Renal cortex interstitium (tissue), 11 donors: Measurements from ENCODE around the gene MRTO4. TPM values are rescaled to one million over a fixed set of nuclear protein-coding genes. Genes with fewer than 3 reads are reported as not detected.
"Not testable (repeated sequence)": the region's sequence is repeated elsewhere in the genome, so short reads cannot be mapped to it uniquely, and the experiment has no call there.

Experiments used
- DNase-seq, 11 donors: peaks; one replicate each; pipeline ENCODE4 v3.0.0-alpha.2; 2013; ENCODE audit warnings: low read depth in 9 of 11, low spot score in 4 of 11; ENCODE audit errors: extremely low read depth in 1 of 11
- polyA plus RNA-seq, 3 donors: library from polyadenylated mRNA; unstranded; fragments of 120-200 nt; gene quantifications; one replicate each; pipeline ENCODE4 v1.2.1, GENCODE V29; 2013; ENCODE audit not compliant: insufficient read length in 3 of 3

The MRTO4 gene
- polyA plus RNA-seq, 3 donors: 29.5 to 31.2 (median 30.6) TPM

- peak in 1 of 11 donors; percentile 15 for DNase-seq
These were observed 37.0 kb downstream of the MRTO4 start, which contains the start of gene AKR7A3 for GRCh38 chr1:19288324-19289241. TSS of gene AKR7A3 (minus strand) at chr1:19288770. CDS start at chr1:19288709, 61 bp downstream.

- no peak for DNase-seq
These were observed 37.6 kb downstream of the MRTO4 start for GRCh38 chr1:19289244-19289643.

- DNase-seq: no peak
These were observed 43.0 kb downstream of the MRTO4 start for GRCh38 chr1:19294638-19295037.

- DNase-seq: no peak
These were observed 48.6 kb downstream of the MRTO4 start for GRCh38 chr1:19300211-19300610.

- not testable (repeated sequence) for DNase-seq
These were observed 52.5 kb downstream of the MRTO4 start for GRCh38 chr1:19304081-19304480.

GRCh38 chr1:19305880-19306279, 54.3 kb downstream of the MRTO4 start:
- DNase-seq: no peak

- no peak for DNase-seq
These were observed 55.3 kb downstream of the MRTO4 start for GRCh38 chr1:19306941-19307340.

- DNase-seq: no peak
These were observed 56.3 kb downstream of the MRTO4 start for GRCh38 chr1:19307794-19308508.

GRCh38 chr1:19308509-19308907, 56.9 kb downstream of the MRTO4 start:
- DNase-seq: no peak

GRCh38 chr1:19309123-19309813, 57.7 kb downstream of the MRTO4 start:
- peak in 3 of 11 donors; percentile 12 to 45 (median 34) for DNase-seq

Other genes starting within 250 kb of the MRTO4 start
- 100 to 1,000 TPM; 109 to 149 (median 124) TPM for gene UBR4, start 41.5 kb upstream of the MRTO4 start, polyA plus RNA-seq
- 10 to 100 TPM; 47.9 to 51.9 (median 50.9) TPM for gene EMC1, start 281 bp upstream of the MRTO4 start, polyA plus RNA-seq
- 1 to 10 TPM; 1.3 to 3.2 (median 1.5) TPM for gene AKR7A3, start 37.0 kb downstream of the MRTO4 start, polyA plus RNA-seq
- 10 to 100 TPM; 66.5 to 97.1 (median 94.6) TPM for gene AKR7A2, start 60.3 kb downstream of the MRTO4 start, polyA plus RNA-seq
- gene SLC66A1, start 60.5 kb downstream of the MRTO4 start, polyA plus RNA-seq: 10 to 100 TPM; 10.1 to 16.8 (median 15.7) TPM
- gene CAPZB, start 233.7 kb downstream of the MRTO4 start, polyA plus RNA-seq: 100 to 1,000 TPM; 229 to 280 (median 234) TPM